GM10248 (cell line): Measurements from ENCODE around the gene ANLN.

Source experiments
- CTCF ChIA-PET: fragments of 300-600 bp; sonication (Branson Sonifier 250); formaldehyde crosslinking; extraction: SDS; loops from one replicate; lab custom pipeline; 2021; ENCODE audit warnings: antibody characterized with exemption; lab: Yijun Ruan, JAX
- POLR2A ChIA-PET: fragments of 350-650 bp; sonication (Branson Sonifier 250); formaldehyde crosslinking; extraction: SDS; loops from one replicate; lab custom pipeline; 2020; ENCODE audit warnings: antibody characterized with exemption; lab: Yijun Ruan, JAX
- DNase-seq: peaks from one replicate; pipeline ENCODE4 v3.0.0; 2012; ENCODE audit errors: extremely low spot score
- TF ChIP-seq, protein P1 (sequence below): IDR thresholded peaks from 2 replicates; pipeline ENCODE4 v1.5.1; 2012; ENCODE audit warnings: mild to moderate bottlenecking, low read depth; ENCODE audit errors: extremely low read depth, missing control alignments, control extremely low read depth

The ANLN gene, protein sequence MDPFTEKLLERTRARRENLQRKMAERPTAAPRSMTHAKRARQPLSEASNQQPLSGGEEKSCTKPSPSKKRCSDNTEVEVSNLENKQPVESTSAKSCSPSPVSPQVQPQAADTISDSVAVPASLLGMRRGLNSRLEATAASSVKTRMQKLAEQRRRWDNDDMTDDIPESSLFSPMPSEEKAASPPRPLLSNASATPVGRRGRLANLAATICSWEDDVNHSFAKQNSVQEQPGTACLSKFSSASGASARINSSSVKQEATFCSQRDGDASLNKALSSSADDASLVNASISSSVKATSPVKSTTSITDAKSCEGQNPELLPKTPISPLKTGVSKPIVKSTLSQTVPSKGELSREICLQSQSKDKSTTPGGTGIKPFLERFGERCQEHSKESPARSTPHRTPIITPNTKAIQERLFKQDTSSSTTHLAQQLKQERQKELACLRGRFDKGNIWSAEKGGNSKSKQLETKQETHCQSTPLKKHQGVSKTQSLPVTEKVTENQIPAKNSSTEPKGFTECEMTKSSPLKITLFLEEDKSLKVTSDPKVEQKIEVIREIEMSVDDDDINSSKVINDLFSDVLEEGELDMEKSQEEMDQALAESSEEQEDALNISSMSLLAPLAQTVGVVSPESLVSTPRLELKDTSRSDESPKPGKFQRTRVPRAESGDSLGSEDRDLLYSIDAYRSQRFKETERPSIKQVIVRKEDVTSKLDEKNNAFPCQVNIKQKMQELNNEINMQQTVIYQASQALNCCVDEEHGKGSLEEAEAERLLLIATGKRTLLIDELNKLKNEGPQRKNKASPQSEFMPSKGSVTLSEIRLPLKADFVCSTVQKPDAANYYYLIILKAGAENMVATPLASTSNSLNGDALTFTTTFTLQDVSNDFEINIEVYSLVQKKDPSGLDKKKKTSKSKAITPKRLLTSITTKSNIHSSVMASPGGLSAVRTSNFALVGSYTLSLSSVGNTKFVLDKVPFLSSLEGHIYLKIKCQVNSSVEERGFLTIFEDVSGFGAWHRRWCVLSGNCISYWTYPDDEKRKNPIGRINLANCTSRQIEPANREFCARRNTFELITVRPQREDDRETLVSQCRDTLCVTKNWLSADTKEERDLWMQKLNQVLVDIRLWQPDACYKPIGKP

DNA sequence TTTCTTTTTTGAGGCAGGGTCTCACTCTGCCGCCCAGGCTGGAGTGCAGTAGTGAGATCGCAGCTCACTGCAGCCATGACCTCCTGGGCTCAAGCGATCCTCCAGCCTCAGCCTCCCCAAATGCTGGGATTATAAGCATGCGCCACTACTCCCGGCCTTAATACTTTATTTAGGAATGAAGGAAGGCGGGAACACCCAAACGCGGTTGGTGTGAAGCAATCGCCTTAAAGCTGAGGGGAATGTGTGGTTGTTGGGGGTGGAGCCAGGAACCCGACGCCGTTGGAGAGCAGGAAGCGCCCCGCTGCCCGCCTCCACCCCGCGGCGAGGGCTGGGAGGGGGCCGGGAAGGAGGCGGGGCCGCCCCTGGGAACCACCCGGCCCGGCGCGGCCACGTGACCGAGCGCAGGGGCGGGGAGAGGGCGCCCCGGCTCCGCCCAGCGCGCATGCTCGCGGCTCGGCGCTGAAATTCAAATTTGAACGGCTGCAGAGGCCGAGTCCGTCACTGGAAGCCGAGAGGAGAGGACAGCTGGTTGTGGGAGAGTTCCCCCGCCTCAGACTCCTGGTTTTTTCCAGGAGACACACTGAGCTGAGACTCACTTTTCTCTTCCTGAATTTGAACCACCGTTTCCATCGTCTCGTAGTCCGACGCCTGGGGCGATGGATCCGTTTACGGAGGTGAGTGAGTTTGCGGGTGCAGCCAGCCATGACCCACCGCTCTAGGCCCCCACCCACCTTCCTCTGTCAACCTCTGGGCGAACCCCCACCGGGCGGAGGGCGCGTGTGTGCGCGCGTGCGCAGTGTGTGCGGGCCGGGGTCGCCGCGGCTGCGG, at the start of gene ANLN:
TSS of gene ANLN (plus strand) at position 492 of the 828 bp plus-strand sequence. CDS start at position 657, 165 bp downstream.
- ChIA-PET CTCF (interaction anchor here (0.8 to 2.7 kb wide), 3 partner anchors 11 to 792 kb away, joined by 3 to 10 read pairs (median 3); a partner anchor contains a TSS), POLR2A (no interaction called here)
- TF ChIP-seq, protein P1, sequence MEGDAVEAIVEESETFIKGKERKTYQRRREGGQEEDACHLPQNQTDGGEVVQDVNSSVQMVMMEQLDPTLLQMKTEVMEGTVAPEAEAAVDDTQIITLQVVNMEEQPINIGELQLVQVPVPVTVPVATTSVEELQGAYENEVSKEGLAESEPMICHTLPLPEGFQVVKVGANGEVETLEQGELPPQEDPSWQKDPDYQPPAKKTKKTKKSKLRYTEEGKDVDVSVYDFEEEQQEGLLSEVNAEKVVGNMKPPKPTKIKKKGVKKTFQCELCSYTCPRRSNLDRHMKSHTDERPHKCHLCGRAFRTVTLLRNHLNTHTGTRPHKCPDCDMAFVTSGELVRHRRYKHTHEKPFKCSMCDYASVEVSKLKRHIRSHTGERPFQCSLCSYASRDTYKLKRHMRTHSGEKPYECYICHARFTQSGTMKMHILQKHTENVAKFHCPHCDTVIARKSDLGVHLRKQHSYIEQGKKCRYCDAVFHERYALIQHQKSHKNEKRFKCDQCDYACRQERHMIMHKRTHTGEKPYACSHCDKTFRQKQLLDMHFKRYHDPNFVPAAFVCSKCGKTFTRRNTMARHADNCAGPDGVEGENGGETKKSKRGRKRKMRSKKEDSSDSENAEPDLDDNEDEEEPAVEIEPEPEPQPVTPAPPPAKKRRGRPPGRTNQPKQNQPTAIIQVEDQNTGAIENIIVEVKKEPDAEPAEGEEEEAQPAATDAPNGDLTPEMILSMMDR: no peak
- peak; percentile 98 for DNase-seq

DNA sequence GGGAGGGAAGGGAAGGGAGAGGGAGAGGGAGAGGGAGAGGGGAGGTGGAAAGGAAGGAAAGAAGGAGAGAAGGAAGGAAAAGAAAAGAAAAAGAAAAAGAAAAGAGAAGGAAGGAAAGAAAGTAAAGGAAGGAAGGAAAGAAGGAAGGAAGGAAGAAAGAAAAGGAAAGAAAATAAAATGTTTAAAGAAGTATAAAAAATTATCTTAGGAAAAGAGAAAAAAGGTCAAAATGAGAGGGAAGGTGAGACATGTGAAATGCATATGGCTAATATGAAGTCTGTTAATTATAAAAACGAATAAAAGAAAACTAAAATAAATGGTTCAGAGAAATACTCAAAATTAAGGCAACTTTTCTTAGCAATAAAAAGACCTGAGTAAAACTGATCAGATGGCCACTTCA, 46.1 kb upstream of the ANLN start:
- ChIA-PET CTCF (interaction anchor here (1.3 kb wide), 2 partner anchors 14 to 23 kb away, joined by 3 read pairs; a partner anchor contains a TSS), POLR2A (no interaction called here)
- no peak for DNase-seq
- TF ChIP-seq, protein P1: no peak

DNA sequence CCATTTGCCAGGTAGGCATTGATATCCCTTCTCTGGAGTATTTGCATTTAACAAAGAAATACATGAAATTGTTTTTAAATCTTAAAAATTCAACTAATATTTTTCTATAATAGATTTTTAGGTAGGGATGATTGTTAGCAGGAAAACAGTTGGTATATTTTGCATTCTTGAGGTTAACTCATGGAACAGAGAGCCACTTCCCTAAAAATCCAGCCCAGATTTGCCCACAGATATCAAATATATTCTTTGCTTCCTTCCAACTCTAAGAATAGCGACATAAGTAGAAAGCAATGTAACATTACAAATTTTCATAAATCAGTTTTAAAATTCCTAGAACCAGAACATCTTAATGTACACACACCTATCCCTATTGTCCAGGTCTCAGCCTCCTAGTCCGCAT, 45.0 kb upstream of the ANLN start:
- no peak for DNase-seq
- TF ChIP-seq, protein P1: no peak
- ChIA-PET POLR2A (no interaction called here), CTCF (no interaction called here)

DNA sequence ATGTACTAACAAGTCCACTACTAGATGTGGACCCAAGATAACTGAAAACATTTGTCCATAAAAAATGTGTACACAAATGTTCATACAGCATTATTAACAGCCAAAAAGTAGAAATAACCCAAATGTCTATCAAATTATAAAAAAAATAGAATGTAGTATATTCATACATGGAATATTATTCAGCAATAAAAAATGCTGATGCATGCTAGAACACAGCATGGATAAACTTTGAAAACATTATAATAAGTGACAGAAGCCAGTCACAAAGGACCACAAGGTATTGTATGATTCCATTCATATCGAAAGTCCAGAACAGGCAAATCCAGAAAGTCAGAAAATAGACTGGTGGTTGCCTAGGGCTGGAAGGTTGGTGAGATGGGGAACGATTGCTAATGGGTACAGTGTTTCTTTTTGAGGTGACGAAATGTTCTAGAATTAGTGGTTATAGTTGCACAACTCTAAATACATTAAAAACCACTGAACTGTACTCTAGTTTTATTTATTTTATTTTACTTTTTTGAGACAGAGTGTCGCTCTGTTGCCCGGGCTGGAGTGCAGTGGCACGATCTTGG, 43.3 kb upstream of the ANLN start:
- DNase-seq: no peak
- ChIA-PET CTCF (no interaction called here), POLR2A (no interaction called here)
- TF ChIP-seq, protein P1: no peak

DNA sequence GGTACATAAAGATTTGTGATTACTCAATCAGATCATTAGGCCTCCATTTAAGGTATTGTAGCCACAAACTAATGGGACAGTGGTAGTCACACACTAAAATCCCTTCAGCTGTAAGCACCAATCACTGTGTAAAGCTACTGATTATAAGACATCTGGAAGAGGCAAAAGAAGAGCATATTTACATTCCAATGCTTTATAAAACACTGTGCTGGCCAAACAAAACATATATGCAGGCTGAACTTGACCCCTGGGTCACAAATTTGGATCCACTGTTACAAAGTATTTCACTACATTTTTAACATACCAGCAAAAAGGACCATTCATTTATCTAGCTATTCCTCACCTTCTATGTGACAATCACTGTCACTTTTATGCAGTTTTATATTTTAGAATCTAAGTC, 41.4 kb upstream of the ANLN start:
- CTCF ChIA-PET: interaction anchor here (0.8 to 1.8 kb wide), 4 partner anchors 10 to 42 kb away, joined by 3 to 6 read pairs (median 4); a partner anchor contains a TSS
- TF ChIP-seq, protein P1: no peak
- POLR2A ChIA-PET: no interaction called here
- DNase-seq: no peak
